ENCODE measurements around the gene TTLL8. TPM values are rescaled to one million over a fixed set of nuclear protein-coding genes. Genes with fewer than 3 reads are reported as not detected.

Gene TTLL8
- total RNA-seq, 2 donors from 2014 or later: 0.20 TPM; not detected in 1

- Histone ChIP-seq H3K36me3 (ENCODE audit: control insufficient read depth, insufficient read depth, low read length) (no peaks in the 10 kb centered on the region), H3K9me3 (ENCODE audit: control insufficient read depth, low read length) (no peaks in the 10 kb centered on the region), H3K4me1 (ENCODE audit: control insufficient read depth, insufficient read depth, low read length) (no peaks in the 10 kb centered on the region), H3K27me3 (ENCODE audit: control insufficient read depth, insufficient read depth, low read length, poor library complexity, severe bottlenecking) (peaks cover 21% of the 10 kb centered on the region), H3K9ac (ENCODE audit: extremely low read depth, low read length, poor library complexity, severe bottlenecking) (no peak overlapping the region), H3K4me3 (ENCODE audit: low read length) (no peak overlapping the region), H3K27ac (ENCODE audit: low read depth, low read length) (no peak overlapping the region)
- Mint-ChIP-seq H3K27ac (no peak overlapping the region), H3K4me3 (no peak overlapping the region), H3K36me3 (ENCODE audit: low read depth) (no peaks in the 10 kb centered on the region), H3K27me3 (ENCODE audit: insufficient read depth) (peaks cover 30% of the 10 kb centered on the region), H3K9me3 (no peaks in the 10 kb centered on the region), H3K4me1 (no peaks in the 10 kb centered on the region)
- peak; percentile 47 for DNase-seq
- 91% methylated on average over 24 to 32 of the region's 32 CpGs for WGBS, 2 experiments (ENCODE audit: insufficient coverage in 1 of 2, insufficient read length in 1 of 2)
- TF ChIP-seq CTCF (conservative IDR thresholded peaks at IDR 0.05): no peak
Observed at GRCh38 chr22:50000587-50001387, 57.3 kb downstream of the TTLL8 start.

GRCh38 chr22:49999946-50000586, 58.0 kb downstream of the TTLL8 start:
- no peak overlapping the region for H3K27ac Mint-ChIP-seq
- Histone ChIP-seq H3K4me3 (ENCODE audit: low read length) (no peak overlapping the region), H3K9me3 (ENCODE audit: control insufficient read depth, low read length) (no peaks in the 10 kb centered on the region), H3K9ac (ENCODE audit: extremely low read depth, low read length, poor library complexity, severe bottlenecking) (no peak overlapping the region), H3K36me3 (ENCODE audit: control insufficient read depth, insufficient read depth, low read length) (no peaks in the 10 kb centered on the region), H3K27ac (ENCODE audit: low read depth, low read length) (no peak overlapping the region), H3K27me3 (ENCODE audit: control insufficient read depth, insufficient read depth, low read length, poor library complexity, severe bottlenecking) (peaks cover 21% of the 10 kb centered on the region), H3K4me1 (ENCODE audit: control insufficient read depth, insufficient read depth, low read length) (no peaks in the 10 kb centered on the region)
- H3K9me3 Mint-ChIP-seq: no peaks in the 10 kb centered on the region
- WGBS, 2 experiments (ENCODE audit: insufficient coverage in 1 of 2, insufficient read length in 1 of 2): 32 to 42% methylated on average over 24 to 41 of the region's 41 CpGs
- H3K4me1 Mint-ChIP-seq: no peaks in the 10 kb centered on the region
- peak overlapping the region; percentile 20 for H3K4me3 Mint-ChIP-seq
- peaks cover 30% of the 10 kb centered on the region for H3K27me3 Mint-ChIP-seq (ENCODE audit: insufficient read depth)
- H3K36me3 Mint-ChIP-seq (ENCODE audit: low read depth): no peaks in the 10 kb centered on the region
- TF ChIP-seq CTCF (conservative IDR thresholded peaks at IDR 0.05): no peak
- peak; percentile 65 for DNase-seq

GRCh38 chr22:49999063-49999945, 58.8 kb downstream of the TTLL8 start:
- Mint-ChIP-seq H3K4me1 (no peaks in the 10 kb centered on the region), H3K36me3 (ENCODE audit: low read depth) (no peaks in the 10 kb centered on the region), H3K27ac (no peak overlapping the region), H3K27me3 (ENCODE audit: insufficient read depth) (peaks cover 30% of the 10 kb centered on the region), H3K9me3 (no peaks in the 10 kb centered on the region), H3K4me3 (peak overlapping the region; percentile 52)
- no peaks in the 10 kb centered on the region for H3K9me3 ChIP-seq (ENCODE audit: control insufficient read depth, low read length)
- no peaks in the 10 kb centered on the region for H3K36me3 ChIP-seq (ENCODE audit: control insufficient read depth, insufficient read depth, low read length)
- no peak overlapping the region for H3K27ac ChIP-seq (ENCODE audit: low read depth, low read length)
- peak overlapping the region; percentile 75 for H3K4me3 ChIP-seq (ENCODE audit: low read length)
- no peak for TF ChIP-seq CTCF (conservative IDR thresholded peaks at IDR 0.05)
- H3K4me1 ChIP-seq (ENCODE audit: control insufficient read depth, insufficient read depth, low read length): no peaks in the 10 kb centered on the region
- no peak overlapping the region for H3K9ac ChIP-seq (ENCODE audit: extremely low read depth, low read length, poor library complexity, severe bottlenecking)
- peak; percentile 92 for DNase-seq
- peaks cover 21% of the 10 kb centered on the region for H3K27me3 ChIP-seq (ENCODE audit: control insufficient read depth, insufficient read depth, low read length, poor library complexity, severe bottlenecking)
- WGBS, 2 experiments (ENCODE audit: insufficient coverage in 1 of 2, insufficient read length in 1 of 2): 18 to 90% methylated on average over 5 to 49 of the region's 70 CpGs

All from endodermal cell (in vitro differentiated cells).